Measurements from ENCODE around the gene ADORA1.

GRCh38 chr1:203171341-203172183, 44.0 kb downstream of the ADORA1 start:
- no peak for TF ChIP-seq ZFP41 (tag by site-specific recombination; IDR thresholded peaks at IDR 0.05; ENCODE audit: borderline replicate concordance)
- no peak for TF ChIP-seq CTCF (tag by site-specific recombination; IDR thresholded peaks at IDR 0.05)
- no peak for TF ChIP-seq ZNF639 (tag by site-specific recombination; IDR thresholded peaks at IDR 0.05)
- TF ChIP-seq BCL11B (tag by site-specific recombination; IDR thresholded peaks at IDR 0.05; ENCODE audit: low read depth): no peak
- TF ChIP-seq KLF16 (tag by site-specific recombination; IDR thresholded peaks at IDR 0.05): no peak
- TF ChIP-seq ZNF48 (tag by site-specific recombination; IDR thresholded peaks at IDR 0.05): no peak

All from HEK293 (cell line).